ENCODE results near the gene PDIA5.

Gene PDIA5

GRCh38 chr3:123061856-123062255 lies 5.0 kb upstream of the PDIA5 start:
- H3K9ac ChIP-seq (ENCODE audit: low read depth, low read length), result no peak overlapping the region

GRCh38 chr3:123063034-123063433 lies 3.8 kb upstream of the PDIA5 start:
- H3K9ac ChIP-seq (ENCODE audit: low read depth, low read length), result no peak overlapping the region
- peaks cover 23% of the 10 kb centered on the region for H3K27me3 ChIP-seq (ENCODE audit: insufficient read depth, low read length)
- WGBS, result 95% methylated on average over 6 of the region's 6 CpGs
- H3K4me3 ChIP-seq (ENCODE audit: low read length), result no peak overlapping the region
- no peak overlapping the region for H3K27ac ChIP-seq (ENCODE audit: low read depth, low read length)
- H3K9me3 ChIP-seq (ENCODE audit: insufficient read depth, low read depth, low read length), result no peaks in the 10 kb centered on the region
- H3K4me1 ChIP-seq (ENCODE audit: insufficient read depth, low read length), result peaks cover 4% of the 10 kb centered on the region
- H3K36me3 ChIP-seq (ENCODE audit: insufficient read depth, low read length), result no peaks in the 10 kb centered on the region

More at GRCh38 chr3:123061856-123062255, 5.0 kb upstream of the PDIA5 start:
- Histone ChIP-seq H3K4me3 (ENCODE audit: low read length) (no peak overlapping the region), H3K4me1 (ENCODE audit: insufficient read depth, low read length) (no peaks in the 10 kb centered on the region), H3K9me3 (ENCODE audit: insufficient read depth, low read depth, low read length) (no peaks in the 10 kb centered on the region), H3K36me3 (ENCODE audit: insufficient read depth, low read length) (no peaks in the 10 kb centered on the region), H3K27me3 (ENCODE audit: insufficient read depth, low read length) (peaks cover 16% of the 10 kb centered on the region), H3K27ac (ENCODE audit: low read depth, low read length) (no peak overlapping the region)
- WGBS, result 91% methylated on average over 6 of the region's 7 CpGs

- H3K36me3 ChIP-seq (ENCODE audit: insufficient read depth, low read length), result no peaks in the 10 kb centered on the region
- H3K9ac ChIP-seq (ENCODE audit: low read depth, low read length), result no peak overlapping the region
- no peak overlapping the region for H3K4me3 ChIP-seq (ENCODE audit: low read length)
- no peaks in the 10 kb centered on the region for H3K9me3 ChIP-seq (ENCODE audit: insufficient read depth, low read depth, low read length)
- WGBS, result 82% methylated on average over 4 of the region's 4 CpGs
- peaks cover 25% of the 10 kb centered on the region for H3K27me3 ChIP-seq (ENCODE audit: insufficient read depth, low read length)
- H3K4me1 ChIP-seq (ENCODE audit: insufficient read depth, low read length), result peaks cover 16% of the 10 kb centered on the region
- no peak overlapping the region for H3K27ac ChIP-seq (ENCODE audit: low read depth, low read length)
Measured at GRCh38 chr3:123064506-123064905, 2.3 kb upstream of the PDIA5 start.

- WGBS, result 64% methylated on average over 1 of the region's 1 CpG
- H3K27ac ChIP-seq (ENCODE audit: low read depth, low read length), result no peak overlapping the region
- peaks cover 16% of the 10 kb centered on the region for H3K4me1 ChIP-seq (ENCODE audit: insufficient read depth, low read length)
- no peaks in the 10 kb centered on the region for H3K36me3 ChIP-seq (ENCODE audit: insufficient read depth, low read length)
- H3K9me3 ChIP-seq (ENCODE audit: insufficient read depth, low read depth, low read length), result no peaks in the 10 kb centered on the region
- no peak overlapping the region for H3K9ac ChIP-seq (ENCODE audit: low read depth, low read length)
- peaks cover 25% of the 10 kb centered on the region for H3K27me3 ChIP-seq (ENCODE audit: insufficient read depth, low read length)
- H3K4me3 ChIP-seq (ENCODE audit: low read length), result no peak overlapping the region
Measured at GRCh38 chr3:123064914-123065313, 1.9 kb upstream of the PDIA5 start.

DNA sequence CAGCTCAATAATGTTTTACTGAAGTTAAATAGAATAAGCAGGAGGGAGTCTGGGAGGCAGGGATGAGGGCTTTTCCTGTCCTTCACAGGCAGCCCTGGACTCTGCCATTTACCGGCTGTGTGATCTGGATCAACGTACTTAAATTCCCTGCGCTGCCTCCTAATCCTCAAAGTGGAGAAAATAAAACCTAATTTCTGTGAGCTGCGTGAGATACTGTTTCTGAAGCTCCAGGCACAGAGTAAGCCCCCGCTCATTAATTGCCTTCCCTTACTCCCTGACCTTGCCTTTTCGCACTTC lies 278 bp upstream of the PDIA5 start:
- peak overlapping the region; percentile 88 for H3K4me3 ChIP-seq (ENCODE audit: low read length)
- 44% methylated on average over 6 of the region's 6 CpGs for WGBS
- peaks cover 25% of the 10 kb centered on the region for H3K27me3 ChIP-seq (ENCODE audit: insufficient read depth, low read length)
- no peaks in the 10 kb centered on the region for H3K36me3 ChIP-seq (ENCODE audit: insufficient read depth, low read length)
- no peaks in the 10 kb centered on the region for H3K9me3 ChIP-seq (ENCODE audit: insufficient read depth, low read depth, low read length)
- no peak overlapping the region for H3K27ac ChIP-seq (ENCODE audit: low read depth, low read length)
- peak overlapping the region; percentile 66; the same call in 1 of the 2 replicates for H3K9ac ChIP-seq (ENCODE audit: low read depth, low read length)
- peaks cover 21% of the 10 kb centered on the region for H3K4me1 ChIP-seq (ENCODE audit: insufficient read depth, low read length)

GRCh38 chr3:123067689-123068600 lies 1.1 kb downstream of the PDIA5 start:
- no peaks in the 10 kb centered on the region for H3K9me3 ChIP-seq (ENCODE audit: insufficient read depth, low read depth, low read length)
- H3K27ac ChIP-seq (ENCODE audit: low read depth, low read length), result no peak overlapping the region
- 4% methylated on average over 21 of the region's 24 CpGs for WGBS
- peak overlapping the region; percentile 88 for H3K4me3 ChIP-seq (ENCODE audit: low read length)
- H3K9ac ChIP-seq (ENCODE audit: low read depth, low read length), result peak overlapping the region; percentile 66
- peaks cover 25% of the 10 kb centered on the region for H3K27me3 ChIP-seq (ENCODE audit: insufficient read depth, low read length)
- peaks cover 22% of the 10 kb centered on the region for H3K4me1 ChIP-seq (ENCODE audit: insufficient read depth, low read length)
- H3K36me3 ChIP-seq (ENCODE audit: insufficient read depth, low read length), result no peaks in the 10 kb centered on the region

DNA sequence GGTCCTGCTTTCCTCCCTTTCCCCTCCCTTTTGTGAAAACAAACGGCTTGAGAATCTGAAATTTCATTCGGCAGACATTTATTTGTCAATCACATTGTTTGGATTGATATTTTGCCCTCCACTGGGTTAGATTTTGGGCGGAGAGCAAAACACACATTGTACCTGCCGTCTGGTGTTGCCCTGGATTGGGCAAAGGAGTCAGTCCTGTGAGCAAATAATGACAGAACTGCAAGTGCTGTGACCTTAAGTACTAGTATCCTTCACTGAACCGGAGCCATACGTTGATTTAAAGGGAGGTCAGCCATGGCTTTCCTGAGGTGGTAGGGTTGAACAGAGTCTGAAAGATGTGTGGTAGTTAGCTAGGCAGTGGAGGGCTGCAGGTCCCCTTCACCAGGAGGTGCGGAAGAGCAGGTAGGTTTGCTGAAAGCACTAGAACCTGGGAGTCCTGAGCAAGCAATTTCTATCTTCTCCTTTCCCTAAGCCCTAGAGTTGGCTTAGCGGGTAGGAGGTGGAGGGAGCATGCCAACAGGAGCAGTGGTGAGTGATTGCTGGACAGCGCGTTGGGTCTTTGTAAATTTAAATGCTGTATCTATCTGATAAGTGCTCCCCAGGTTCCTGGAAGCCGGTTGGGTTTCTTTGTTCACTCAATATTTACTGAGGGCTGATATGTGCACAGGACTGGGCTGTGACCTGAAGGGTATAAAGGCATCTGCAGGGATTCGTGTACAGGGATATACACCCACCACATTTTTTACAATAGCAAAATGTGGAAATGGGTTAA lies 2.0 kb downstream of the PDIA5 start:
- H3K4me1 ChIP-seq (ENCODE audit: insufficient read depth, low read length), result peaks cover 22% of the 10 kb centered on the region
- 35% methylated on average over 11 of the region's 12 CpGs for WGBS
- H3K9ac ChIP-seq (ENCODE audit: low read depth, low read length), result no peak overlapping the region
- H3K9me3 ChIP-seq (ENCODE audit: insufficient read depth, low read depth, low read length), result no peaks in the 10 kb centered on the region
- H3K36me3 ChIP-seq (ENCODE audit: insufficient read depth, low read length), result no peaks in the 10 kb centered on the region
- no peak overlapping the region for H3K27ac ChIP-seq (ENCODE audit: low read depth, low read length)
- H3K27me3 ChIP-seq (ENCODE audit: insufficient read depth, low read length), result peaks cover 25% of the 10 kb centered on the region
- peak overlapping the region; percentile 88 for H3K4me3 ChIP-seq (ENCODE audit: low read length)

DNA sequence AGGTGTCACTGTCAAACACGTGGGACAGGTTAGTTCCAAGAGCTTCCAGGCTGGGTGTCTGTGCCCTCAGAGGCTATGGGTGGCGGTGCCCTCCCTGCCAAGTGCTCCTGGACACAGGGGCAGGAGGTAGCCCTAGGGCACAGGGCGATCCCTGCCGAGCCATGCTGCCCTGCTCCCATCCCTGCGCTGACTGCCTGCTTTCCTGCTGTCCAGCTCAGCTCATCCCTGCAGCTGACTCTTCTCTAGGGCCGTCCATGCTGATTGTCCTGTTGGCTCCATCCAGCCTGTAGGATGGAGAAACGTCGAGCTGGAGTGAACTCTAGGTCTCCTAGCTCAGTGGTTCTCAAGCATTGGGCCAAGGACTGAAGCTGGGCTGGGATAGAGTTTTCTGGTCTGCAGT lies 3.7 kb downstream of the PDIA5 start:
- Histone ChIP-seq H3K9me3 (ENCODE audit: insufficient read depth, low read depth, low read length) (no peaks in the 10 kb centered on the region), H3K9ac (ENCODE audit: low read depth, low read length) (no peak overlapping the region), H3K36me3 (ENCODE audit: insufficient read depth, low read length) (no peaks in the 10 kb centered on the region), H3K27me3 (ENCODE audit: insufficient read depth, low read length) (peaks cover 21% of the 10 kb centered on the region), H3K4me1 (ENCODE audit: insufficient read depth, low read length) (peaks cover 29% of the 10 kb centered on the region), H3K4me3 (ENCODE audit: low read length) (no peak overlapping the region), H3K27ac (ENCODE audit: low read depth, low read length) (no peak overlapping the region)
- WGBS, result 77% methylated on average over 8 of the region's 8 CpGs

- Histone ChIP-seq H3K27me3 (ENCODE audit: insufficient read depth, low read length) (peaks cover 15% of the 10 kb centered on the region), H3K4me1 (ENCODE audit: insufficient read depth, low read length) (peaks cover 29% of the 10 kb centered on the region), H3K27ac (ENCODE audit: low read depth, low read length) (no peak overlapping the region), H3K9ac (ENCODE audit: low read depth, low read length) (no peak overlapping the region), H3K36me3 (ENCODE audit: insufficient read depth, low read length) (no peaks in the 10 kb centered on the region), H3K9me3 (ENCODE audit: insufficient read depth, low read depth, low read length) (no peaks in the 10 kb centered on the region), H3K4me3 (ENCODE audit: low read length) (no peak overlapping the region)
- 49% methylated on average over 4 of the region's 5 CpGs for WGBS
Measured at GRCh38 chr3:123071146-123071545, 4.3 kb downstream of the PDIA5 start.

GRCh38 chr3:123071581-123071980 lies 4.8 kb downstream of the PDIA5 start:
- H3K27ac ChIP-seq (ENCODE audit: low read depth, low read length), result no peak overlapping the region
- peaks cover 29% of the 10 kb centered on the region for H3K4me1 ChIP-seq (ENCODE audit: insufficient read depth, low read length)
- no peak overlapping the region for H3K4me3 ChIP-seq (ENCODE audit: low read length)
- WGBS, result 89% methylated on average over 7 of the region's 7 CpGs
- H3K9ac ChIP-seq (ENCODE audit: low read depth, low read length), result no peak overlapping the region
- no peaks in the 10 kb centered on the region for H3K9me3 ChIP-seq (ENCODE audit: insufficient read depth, low read depth, low read length)
- H3K27me3 ChIP-seq (ENCODE audit: insufficient read depth, low read length), result peaks cover 10% of the 10 kb centered on the region
- no peaks in the 10 kb centered on the region for H3K36me3 ChIP-seq (ENCODE audit: insufficient read depth, low read length)

DNA sequence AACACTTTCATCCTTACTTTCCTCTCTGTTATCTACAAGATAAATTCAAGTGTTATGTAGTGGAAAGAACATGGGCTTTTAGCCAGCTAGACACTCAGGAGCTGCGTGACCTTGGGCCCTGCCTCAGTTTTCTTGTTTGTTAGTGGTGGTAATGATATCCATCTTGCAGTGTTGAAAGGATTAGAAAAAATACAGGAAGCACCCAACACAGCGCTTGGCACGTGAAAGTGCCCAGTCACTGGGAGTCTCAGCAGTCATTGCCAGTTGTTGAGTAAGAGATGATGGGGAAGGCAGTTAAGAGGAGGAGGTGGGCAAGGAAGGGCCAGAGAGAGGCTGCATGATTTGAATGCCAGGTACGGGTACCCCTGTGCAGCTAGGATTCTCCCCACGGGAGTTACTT lies 5.3 kb downstream of the PDIA5 start:
- peaks cover 29% of the 10 kb centered on the region for H3K4me1 ChIP-seq (ENCODE audit: insufficient read depth, low read length)
- 92% methylated on average over 5 of the region's 5 CpGs for WGBS
- H3K9ac ChIP-seq (ENCODE audit: low read depth, low read length), result no peak overlapping the region
- H3K4me3 ChIP-seq (ENCODE audit: low read length), result no peak overlapping the region
- H3K9me3 ChIP-seq (ENCODE audit: insufficient read depth, low read depth, low read length), result no peaks in the 10 kb centered on the region
- H3K27ac ChIP-seq (ENCODE audit: low read depth, low read length), result no peak overlapping the region
- no peaks in the 10 kb centered on the region for H3K36me3 ChIP-seq (ENCODE audit: insufficient read depth, low read length)
- peaks cover 9% of the 10 kb centered on the region for H3K27me3 ChIP-seq (ENCODE audit: insufficient read depth, low read length)
